Right lung (tissue), 5 donors: ENCODE data around the gene MAD1L1. TPM values are rescaled to one million over a fixed set of nuclear protein-coding genes. Genes with fewer than 3 reads are reported as not detected.

Source experiments
- DNase-seq, 2 donors: peaks; one replicate each; pipeline ENCODE4 v3.0.0-alpha.2; 2013
- polyA plus RNA-seq, 5 donors: library from polyadenylated mRNA; unstranded; fragments of 120-200 nt; gene quantifications; one replicate each; pipeline versions ENCODE4 v1.2.1 to v1.2.3, GENCODE V29; 2013; ENCODE audit warnings: inconsistent platforms in 1 of 5, low replicate concordance in 1 of 5; ENCODE audit not compliant: insufficient read length in 5 of 5, insufficient read depth in 1 of 5

MAD1L1 gene
- polyA plus RNA-seq, 5 donors, result 15.5 to 26.8 (median 23.1) TPM

DNA sequence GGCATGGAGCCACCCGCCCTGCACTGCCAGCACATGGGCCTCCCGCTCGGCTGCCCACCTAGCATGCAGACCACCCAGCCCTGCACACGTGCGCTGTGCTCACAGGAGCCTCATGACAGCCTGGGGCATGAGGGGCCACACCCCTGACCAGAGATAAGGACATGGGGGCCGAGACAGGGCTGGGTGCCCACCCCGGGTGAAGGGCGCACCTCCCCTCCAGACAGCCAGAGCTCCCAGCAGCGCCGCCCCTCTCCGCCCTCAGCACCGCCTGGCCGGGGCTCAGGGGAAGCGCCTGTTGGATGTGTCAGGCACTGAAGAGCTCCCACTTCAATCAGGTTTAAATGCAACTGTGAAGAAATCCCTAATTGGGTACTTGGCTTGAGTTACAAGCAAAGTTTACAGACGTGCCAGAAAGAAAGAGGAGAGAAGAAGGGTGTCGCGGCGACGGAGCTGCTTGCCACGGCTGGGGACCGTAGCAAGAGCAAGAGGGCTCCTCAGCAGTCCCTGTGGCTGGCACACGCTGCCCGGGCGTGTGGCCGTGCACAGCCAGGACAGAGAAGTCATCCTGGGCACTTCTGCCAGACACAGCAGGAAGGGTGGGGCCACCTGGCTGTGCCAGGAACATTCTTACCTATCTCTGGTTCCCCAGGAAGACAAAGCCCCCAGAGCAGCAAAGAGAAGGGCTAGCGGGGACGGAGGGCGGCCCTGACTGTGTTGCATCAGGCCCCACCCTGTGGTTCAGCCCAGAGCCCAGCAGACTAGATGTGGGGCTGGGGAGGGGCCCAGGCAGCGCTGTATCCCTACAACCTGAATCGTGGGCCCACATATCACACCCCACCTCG lies 315.3 kb downstream of the MAD1L1 start:
- DNase-seq, result no peak

GRCh38 chr7:1916601-1916970 lies 316.2 kb downstream of the MAD1L1 start:
- no peak for DNase-seq

DNA sequence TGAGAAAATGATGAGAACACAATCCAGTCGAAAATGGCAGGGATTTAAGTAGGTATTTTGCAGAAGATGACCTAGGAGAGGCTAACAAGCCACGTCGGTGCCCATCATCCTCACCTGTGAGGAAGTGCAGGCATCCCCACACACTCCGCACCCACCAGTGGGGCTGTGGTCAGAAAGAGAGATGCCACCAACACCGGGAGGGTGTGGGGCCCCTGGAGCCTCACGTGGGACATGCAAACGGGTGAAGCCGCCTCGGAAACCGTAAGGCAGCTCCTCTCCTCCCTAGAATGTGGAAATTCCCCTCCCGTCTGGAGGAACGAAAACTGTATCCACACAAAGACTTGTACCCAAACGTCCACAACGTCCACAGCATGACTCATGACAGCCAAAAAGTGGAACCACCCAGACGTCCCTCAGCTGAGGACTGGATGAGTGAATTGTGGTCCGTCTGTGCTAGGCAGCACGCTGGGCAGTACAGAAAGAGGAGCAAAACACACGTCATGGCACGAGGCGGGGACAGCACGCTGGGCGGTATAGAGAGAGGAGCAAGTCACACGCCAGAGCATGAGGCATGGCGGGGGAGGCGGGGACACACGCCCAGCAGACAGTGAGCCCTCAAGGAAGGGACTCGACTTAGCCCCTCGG lies 316.7 kb downstream of the MAD1L1 start:
- no peak for DNase-seq

DNA sequence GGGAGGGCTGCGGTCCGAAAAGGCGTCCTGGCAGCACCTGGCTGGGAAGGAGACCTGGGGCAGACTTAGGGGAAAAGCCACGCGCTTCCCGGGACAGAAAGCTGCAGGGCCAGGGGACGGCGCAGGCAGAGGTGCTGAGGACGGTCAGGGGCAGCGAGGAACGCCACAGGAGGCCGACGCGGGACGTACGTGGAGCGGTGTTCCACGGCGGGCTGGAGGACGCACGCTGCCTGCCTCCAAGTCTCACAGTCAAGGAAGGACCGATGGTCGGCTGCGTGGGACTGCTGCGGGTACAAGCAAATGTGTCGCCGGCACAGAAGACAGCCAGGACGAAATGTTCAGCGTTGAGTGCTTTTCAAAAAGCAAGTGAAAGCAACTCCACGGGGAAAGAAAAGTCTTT lies 317.4 kb downstream of the MAD1L1 start:
- DNase-seq, result no peak

GRCh38 chr7:1914743-1915142 lies 318.0 kb downstream of the MAD1L1 start:
- no peak for DNase-seq

DNA sequence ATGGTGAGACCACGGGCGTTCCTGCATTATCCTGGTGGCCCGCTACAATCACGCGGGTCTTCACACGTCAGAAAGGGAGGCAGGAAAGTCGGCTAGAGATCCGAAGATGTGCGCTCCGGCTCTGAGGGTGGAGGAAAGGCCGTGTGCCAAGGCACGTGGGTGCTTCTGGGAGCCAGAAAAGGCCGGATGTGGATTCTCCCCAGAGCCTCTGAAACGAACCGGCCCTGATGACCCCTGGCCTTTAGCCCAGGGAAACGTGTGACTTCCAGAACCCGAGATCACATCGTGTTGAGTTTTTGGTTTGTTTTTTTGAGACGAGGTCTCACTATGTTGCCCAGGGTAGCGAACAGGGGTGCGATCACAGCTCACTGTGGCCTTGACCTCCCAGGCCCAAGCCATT lies 318.4 kb downstream of the MAD1L1 start:
- peak in 1 of 2 donors; percentile 36 for DNase-seq

DNA sequence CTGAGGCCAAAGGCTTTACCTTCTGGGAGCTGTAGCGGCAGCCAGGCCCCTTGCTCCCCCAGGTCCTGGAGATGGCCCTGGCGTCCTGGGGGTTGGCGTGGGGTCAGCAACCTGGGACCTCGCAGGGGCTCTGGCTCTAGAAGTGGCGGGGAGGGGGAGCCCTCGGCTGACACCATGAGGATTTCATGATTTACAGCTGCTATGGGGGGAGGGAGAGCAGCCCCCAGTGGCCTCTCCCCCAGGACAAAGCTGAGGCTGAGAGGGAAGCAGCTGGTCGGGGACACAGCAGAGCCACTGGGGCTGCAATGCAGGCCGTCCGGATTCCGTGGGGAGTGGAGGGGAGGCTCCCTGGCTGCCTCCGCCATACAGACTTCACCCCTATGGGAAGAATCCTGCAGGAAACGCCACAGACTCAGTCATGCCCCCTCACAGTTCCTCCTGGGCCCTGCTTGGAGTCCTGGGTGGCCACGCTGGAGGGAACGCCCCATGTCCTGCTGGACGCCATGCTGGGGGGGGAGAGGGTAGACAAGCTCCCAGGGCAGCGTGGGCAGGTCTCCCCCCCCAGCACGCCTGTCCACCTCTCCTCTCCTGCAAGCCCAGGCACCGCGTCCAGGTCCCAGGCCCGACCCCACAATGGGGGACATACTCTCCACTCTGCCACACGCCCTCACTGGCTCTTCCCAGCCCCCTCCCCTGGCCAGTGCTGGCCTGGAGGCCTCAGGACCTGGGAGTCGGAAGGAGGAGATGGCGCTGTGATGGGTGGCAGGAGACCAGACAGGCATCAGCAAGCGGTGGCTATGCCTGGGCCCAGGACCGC lies 319.1 kb downstream of the MAD1L1 start:
- no peak for DNase-seq

DNA sequence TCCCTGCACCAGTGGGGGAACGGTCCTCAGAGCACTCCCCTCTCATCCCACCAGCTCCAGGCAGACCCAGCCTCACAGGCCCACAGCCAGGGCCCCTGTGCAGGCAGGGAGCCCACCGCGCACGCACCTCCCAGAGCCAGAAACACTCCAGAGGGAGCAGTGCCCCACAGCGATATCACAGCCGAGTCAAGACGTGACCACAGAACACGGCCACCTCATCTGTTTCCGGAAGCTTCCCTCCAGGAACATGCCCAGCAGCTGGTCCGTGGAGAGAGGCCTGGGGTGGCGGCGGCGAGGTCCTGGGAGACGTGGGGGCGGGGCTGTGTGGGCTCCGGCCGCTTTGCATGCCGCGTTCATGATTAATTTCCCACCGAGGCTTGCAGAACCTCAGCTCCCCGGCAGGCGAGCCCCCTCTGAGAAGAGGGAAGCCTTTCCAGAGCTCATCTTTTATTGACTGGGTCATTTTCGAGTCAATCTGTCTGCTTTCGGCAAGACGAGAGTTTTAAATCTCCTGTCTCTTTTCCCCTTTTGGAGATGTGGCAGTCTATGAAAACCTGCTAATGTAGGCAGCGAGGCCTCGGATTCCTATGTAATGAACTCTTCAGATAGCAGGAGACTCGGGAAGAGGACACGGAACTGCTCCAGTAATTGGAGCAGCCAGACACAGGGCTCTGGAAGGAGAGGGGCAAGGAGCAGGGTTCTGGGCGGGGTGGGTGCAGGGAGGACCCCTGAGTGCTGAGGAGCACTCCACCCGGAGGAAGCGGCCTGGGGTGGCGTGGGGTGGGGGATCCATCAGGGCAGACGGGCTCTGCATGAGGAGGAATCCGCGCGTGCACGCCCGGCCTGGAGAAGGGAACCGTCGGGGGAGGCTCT lies 319.9 kb downstream of the MAD1L1 start:
- peak; percentile 45 to 54 for DNase-seq

DNA sequence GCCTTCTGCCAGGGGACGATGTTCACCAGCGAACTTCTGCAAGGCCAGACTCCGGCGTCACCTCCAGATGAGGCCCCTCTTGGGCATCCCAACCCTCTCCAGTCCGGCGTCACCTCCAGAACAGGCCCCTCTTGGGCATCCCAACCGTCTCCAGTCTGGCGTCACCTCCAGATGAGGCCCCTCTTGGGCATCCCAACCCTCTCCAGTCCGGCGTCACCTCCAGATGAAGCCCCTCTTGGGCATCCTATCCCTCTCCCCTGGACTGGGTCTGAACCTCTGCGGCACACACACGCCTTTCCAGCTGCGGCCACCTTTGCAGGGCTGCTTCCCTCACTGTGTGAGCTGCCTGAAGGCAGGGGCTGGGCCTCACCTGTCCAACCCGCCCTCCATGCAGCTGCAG lies 321.2 kb downstream of the MAD1L1 start:
- DNase-seq, result no peak

- DNase-seq, result no peak
Measured at GRCh38 chr7:1910827-1911226, 321.9 kb downstream of the MAD1L1 start.

GRCh38 chr7:1910081-1910685 lies 322.6 kb downstream of the MAD1L1 start:
- DNase-seq, result no peak

DNA sequence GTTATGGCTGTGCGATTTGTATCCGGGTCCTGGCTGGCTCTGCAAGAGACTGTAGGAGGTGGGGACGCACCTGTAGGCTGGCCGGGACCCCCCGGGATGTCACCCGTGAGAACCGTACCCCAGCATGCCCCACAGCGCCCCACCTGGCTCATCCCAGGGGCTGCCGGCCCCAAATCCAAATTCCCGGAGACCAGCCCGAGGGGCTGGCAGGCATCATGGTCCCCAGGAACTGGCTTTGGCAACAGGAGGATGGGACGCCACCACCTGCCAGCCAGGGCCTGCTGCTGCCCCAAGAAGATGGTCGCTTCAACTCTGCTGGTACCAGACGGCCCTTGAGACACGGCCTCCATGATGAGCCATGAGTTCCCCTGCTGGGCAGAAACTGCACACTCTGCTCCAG lies 323.3 kb downstream of the MAD1L1 start:
- no peak for DNase-seq

DNA sequence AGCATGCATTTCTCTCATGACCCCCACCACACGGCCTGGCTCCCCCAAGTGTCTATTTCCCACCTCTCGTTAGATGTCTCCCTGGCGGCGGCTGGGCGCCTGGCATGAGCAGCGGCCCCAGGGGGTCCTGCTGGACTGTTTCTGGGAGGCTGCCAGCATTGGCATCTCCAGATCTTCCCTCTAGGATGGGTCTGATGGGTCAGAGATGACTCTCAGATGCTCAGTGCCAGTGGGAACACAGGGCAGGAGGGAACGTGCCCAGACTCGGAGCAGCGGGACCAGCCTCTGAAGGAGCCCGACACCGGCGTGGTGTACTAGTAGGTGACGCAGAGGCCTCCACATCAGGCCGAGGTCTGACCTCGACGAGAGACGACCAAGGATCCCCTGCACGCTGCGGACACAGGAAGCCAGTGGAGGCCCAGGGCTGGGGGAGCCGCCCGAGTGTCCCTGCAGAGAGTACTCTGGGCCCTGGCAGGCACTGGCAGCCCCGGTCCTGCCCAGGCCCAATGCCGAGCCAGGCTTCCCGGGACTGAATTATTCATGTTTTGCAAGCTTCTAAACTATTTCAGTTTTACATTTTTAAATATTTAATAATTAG lies 323.8 kb downstream of the MAD1L1 start:
- no peak for DNase-seq

DNA sequence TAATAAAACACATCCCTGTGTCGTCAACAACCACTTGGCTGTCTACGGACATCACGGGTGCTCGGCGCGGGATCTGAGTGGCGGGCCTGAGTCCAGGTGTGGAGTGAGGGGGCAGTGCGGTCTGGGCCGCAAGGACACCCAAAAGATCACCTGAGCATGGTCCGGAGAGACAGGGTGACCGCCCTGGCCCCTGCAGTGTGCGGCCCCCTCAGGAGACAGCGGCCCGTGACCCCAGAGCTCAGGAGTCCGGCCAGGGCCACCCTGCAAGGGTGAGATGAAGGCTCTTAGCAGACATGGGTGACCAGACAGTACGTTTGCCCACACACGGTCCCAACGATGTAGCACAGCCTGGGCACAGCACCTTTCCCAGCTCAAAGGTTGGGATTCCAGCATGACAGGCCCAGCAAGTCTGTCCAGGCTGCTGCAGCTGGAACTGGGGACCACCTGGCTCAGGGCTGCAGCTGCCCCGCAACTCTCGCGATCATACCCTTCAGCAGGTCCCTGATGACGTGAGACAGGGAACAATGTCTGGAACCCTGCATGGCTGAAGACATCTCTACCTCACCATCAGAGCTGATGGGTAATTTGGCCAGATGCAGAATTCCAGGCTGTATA lies 324.9 kb downstream of the MAD1L1 start:
- no peak for DNase-seq

GRCh38 chr7:1906988-1907745 lies 325.6 kb downstream of the MAD1L1 start:
- DNase-seq, result no peak

GRCh38 chr7:1906087-1906830 lies 326.5 kb downstream of the MAD1L1 start:
- no peak for DNase-seq

DNA sequence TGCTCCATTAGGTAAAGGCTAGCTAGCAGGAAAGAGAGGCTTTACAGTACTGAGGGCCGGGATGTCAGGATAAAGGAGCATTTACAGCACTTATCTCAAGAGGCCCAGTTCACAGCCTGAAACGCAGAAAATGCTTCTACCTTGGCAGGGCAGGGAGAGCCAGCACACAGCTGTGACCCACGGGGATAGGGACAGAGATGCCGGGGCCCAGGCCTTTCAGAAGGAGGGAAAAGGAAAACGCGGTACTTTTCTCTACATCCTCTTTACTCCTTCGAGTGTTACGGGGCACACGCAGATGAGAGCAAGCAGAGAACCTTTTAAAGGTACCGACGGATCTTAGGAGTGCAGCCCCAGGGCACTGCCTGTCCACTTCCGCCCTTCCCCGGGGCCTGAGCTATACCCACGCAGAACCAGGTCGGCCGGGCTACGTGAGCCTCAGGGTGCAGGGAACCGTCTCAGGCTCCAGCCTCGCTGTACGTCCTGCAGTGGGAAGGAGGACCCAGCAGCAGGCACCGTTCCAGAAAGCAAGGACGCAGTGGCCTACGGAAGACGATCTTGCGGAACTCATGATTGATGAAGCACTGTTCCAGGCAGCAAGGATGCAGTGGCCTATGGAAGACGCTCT lies 330.4 kb downstream of the MAD1L1 start:
- DNase-seq, result no peak
